NCI-H187 (cell line): Measurements from ENCODE around the gene DHCR7.

Source experiments
- DNase-seq, 2 experiments: peaks; one replicate each; lab custom pipeline; 2025; lab: John Stamatoyannopoulos, UW

DHCR7 gene

DNA sequence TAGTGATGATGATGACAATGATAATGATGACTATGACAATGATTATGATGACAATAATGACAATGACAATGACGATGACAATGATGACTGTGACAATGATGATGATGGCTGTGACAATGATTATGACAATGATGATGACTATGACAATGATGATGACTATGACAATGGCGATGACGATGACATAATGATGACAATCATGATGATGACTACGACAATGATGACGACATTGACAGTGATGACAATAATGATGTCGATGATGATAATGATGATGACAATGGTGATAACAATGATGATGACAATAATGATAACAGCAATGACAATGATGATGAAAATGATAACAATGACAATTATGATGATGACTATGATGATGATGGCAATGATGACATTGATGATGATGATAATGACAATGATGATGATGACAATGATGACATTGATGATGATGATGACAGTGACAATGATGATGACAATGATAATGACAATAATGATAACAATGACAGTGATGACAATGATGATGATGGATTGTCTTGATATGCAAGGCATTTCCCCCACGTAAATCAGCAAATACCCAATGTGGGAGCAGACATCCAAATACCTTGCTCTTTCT is 37.7 kb downstream of the DHCR7 start:
- DNase-seq = no peak

DNA sequence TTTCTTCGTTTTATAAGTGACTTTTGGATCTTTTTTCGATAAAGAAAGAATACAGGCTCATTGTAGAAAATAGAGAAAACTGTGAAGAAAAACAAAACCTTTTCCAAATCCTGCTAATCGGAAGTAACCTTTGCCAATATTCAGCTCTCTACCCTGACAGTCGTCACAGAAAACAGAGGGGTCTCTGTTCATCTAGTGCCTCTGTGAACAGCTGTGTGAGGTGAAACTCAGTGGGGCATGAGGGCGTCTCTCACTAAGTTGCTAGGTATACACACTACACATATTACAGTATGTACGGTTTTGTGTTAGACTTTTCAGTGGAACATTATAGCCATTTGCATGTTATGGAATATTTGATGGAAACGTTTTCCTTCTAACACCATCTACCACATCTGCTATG is 39.4 kb downstream of the DHCR7 start:
- DNase-seq = no peak

GRCh38 chr11:71407356-71407755 is 40.8 kb downstream of the DHCR7 start:
- no peak for DNase-seq

GRCh38 chr11:71406681-71407080 is 41.5 kb downstream of the DHCR7 start:
- DNase-seq = no peak

DNA sequence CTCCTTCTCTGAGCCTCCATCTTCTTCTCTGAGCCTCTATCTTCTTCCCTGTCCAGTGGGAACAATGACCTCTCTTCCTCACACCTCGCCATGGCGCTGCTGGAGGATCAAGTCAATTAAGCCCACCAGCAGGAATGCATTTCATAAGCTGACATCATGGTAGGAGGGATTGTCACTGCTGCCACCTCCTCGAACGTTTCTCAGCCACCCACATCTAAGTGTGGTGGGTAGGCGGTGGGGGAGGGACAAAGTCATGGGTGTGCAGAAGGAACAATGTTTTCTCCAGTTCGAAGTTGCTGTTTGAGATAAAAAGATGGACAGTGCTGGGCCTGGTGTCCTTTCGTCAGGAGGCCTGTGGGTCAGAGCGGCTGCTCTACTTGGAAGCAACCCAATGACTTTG is 44.0 kb downstream of the DHCR7 start:
- no peak for DNase-seq

DNA sequence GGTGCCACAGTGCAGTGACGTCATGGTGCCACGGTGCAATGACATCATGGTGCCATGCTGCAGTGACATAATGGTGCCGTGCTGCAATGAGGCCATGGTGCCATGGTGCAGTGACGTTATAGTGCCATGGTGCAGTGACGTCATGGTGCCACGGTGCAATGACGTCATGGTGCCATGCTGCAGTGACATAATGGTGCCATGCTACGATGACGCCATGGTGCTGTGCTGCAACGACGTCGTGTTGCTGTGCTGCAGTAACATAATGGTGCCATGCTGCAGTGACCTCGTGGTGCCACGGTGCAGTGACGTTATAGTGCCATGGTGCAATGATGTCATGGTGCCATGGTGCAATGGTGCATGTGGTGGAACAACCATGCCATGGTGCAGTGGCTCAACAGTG is 45.3 kb downstream of the DHCR7 start:
- DNase-seq = no peak

DNA sequence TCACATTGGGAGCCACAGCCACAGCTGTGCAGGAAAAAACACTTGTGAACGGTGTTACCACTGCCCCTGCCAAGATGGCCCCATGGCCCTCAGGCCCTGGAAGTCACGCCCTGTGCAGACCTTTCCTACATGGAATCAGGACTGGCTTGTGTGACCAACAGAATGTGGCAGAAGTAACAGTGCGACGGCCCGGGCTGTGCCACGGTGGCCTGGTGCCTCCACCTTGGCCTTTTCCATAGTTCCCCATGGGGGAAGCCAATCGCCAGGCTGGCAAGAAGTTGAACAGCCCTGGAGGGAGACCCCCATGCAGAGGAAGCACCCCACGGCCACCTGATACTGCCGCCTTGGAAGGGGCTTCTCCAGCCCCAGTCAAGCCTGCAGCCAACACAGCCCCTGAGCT is 48.0 kb downstream of the DHCR7 start:
- no peak for DNase-seq

- DNase-seq = no peak
Observed at GRCh38 chr11:71399341-71399740, 48.9 kb downstream of the DHCR7 start.

- DNase-seq = no peak
Observed at GRCh38 chr11:71397961-71398360, 50.2 kb downstream of the DHCR7 start.

DNA sequence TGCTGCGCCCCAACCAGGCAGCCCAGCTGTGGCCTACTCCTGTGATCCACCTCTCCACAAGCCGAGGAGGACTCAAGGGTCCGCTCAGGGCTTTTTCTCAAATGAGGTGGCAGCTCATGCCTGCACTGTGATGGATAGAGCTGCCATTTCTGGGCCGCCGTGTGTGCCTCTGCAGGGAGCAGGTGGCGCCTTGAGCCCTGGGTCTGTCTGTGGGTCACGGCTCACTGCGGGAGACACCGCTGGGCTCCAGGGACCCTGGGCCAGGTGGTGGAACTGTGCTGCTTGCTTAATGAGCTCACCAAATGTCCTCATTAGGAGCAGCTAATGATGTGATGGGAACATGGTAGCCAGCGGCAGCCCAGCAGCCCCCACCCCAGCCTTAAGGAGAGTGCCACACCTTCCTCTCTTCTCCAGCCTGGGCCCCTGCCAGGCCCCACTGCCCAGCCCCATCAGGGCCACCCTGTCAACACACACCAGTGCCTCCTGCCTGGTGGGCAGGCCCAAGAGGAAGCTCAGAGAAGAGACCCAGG is 50.8 kb downstream of the DHCR7 start:
- no peak for DNase-seq

DNA sequence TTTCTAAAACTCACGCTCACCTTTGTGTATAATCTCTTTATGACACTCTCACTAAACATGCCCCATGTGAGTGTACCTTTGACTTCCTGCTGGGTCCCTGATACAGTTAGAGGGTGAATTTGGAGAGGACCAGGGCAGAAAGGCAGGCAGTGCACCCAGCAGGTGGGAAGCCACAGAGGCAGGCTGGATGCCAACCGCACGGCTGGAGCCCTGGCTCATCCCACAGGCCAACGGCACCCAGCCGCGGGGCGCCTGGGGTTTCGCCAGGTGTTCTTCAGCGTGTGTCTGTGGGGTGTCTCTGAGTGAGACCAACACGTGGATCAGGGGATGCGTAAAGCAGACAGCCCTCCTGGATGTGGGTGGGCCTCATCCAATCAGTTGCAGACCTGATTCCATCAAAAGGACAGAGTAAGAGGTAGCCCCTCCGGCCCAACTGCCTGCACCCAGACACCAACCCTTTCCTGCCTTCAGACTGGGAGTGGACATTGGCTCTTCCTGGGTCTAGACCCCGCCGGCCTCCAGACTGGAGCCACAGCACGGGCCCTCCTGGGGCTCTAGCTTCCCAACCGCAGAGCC is 51.6 kb downstream of the DHCR7 start:
- DNase-seq = no peak

DNA sequence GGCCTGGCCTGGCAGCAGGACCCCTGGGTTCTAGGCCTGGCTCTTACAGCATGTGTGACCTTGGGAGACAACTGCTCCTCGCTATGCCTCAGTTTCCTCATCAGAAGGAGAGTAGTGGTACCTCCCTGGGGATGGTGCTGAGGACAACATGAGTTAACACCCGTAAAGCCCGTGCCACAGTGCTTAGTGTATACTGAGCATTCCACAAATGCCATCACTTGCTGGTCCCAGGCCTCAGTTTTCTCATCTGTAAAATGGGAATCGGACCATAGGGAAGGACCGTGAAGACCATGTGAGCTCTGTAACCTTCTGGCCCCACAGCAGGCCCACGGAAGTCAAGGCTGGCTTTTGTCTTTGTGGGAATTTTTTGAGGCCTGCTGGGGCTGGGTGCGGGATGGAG is 52.4 kb downstream of the DHCR7 start:
- no peak for DNase-seq

- no peak for DNase-seq
Observed at GRCh38 chr11:71395263-71395560, 53.0 kb downstream of the DHCR7 start.

GRCh38 chr11:71393283-71393682 is 54.9 kb downstream of the DHCR7 start:
- DNase-seq = no peak

DNA sequence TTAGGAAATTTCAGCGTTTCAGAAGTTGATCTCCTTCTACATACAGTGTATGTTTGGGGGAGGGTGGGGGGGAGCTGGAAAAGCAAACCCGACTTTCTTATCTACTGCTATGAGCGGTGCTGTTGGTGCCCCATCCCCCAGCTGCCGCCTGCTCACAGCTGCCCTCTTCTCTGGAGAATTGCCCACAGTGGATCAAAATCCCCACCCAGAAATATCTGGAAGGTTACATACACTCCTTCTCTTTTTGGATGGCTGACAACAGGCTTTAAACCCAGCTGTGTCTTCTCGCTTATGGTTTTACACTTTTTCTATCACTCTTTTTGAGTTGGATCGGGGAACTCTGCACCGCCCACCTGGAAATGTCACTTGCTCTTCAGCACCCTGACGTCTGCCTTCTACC is 56.4 kb downstream of the DHCR7 start:
- no peak for DNase-seq

GRCh38 chr11:71391352-71391751 is 56.8 kb downstream of the DHCR7 start:
- no peak for DNase-seq

- no peak for DNase-seq
Observed at GRCh38 chr11:71388637-71389235, 59.5 kb downstream of the DHCR7 start.

DNA sequence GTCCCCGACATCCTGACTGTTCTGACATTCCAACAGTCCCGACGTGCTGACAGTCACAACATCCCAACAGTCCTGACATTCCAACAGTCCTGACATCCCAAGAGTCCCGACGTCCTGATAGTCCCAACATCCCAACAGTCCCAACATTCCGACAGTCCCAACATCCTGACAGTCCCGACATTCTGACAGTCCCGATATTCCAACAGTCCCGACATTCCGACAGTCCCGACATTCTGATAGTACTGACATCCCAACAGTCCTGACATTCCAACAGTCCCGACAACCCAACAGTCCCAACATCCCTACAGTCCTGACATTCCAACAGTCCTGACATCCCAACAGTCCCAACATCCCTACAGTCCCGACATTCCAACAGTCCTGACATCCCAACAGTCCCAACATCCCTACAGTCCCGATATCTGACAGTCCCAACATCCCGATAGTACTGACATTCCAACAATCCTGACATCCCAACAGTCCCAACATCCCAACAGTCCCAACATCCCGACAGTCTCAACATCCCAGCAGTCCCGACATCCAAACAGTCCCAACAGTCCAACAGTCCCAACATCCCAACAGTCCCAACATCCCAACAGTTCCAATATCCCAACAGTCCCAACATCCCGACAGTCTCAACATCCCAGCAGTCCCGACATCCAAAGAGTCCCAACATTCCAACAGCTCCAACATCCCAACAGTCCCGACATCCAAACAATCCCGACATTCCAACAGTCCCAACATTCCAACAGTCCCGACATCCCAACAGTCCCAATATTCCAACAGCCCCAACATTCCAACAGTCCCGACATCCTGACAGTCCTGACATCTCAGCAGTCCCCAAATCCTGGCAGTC is 60.2 kb downstream of the DHCR7 start:
- DNase-seq = no peak

DNA sequence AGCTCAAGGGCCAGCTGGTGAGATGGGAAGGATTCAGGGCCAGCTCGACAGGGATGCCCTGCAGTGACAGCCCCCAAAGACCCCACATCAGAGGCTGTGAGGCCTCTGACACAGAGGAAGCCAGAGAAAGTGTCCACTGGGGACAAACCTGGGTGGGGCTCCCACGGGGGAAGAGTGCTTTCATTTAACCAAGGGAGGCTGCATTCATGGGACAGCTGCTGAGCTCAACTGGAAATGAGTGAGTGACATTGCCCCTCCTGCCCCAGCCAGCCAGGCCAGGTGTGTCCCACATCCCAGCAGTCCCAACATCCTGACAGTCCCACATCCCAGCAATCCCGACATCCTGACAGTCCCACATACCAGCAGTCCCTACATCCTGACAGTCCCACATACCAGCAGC is 61.0 kb downstream of the DHCR7 start:
- no peak for DNase-seq

DNA sequence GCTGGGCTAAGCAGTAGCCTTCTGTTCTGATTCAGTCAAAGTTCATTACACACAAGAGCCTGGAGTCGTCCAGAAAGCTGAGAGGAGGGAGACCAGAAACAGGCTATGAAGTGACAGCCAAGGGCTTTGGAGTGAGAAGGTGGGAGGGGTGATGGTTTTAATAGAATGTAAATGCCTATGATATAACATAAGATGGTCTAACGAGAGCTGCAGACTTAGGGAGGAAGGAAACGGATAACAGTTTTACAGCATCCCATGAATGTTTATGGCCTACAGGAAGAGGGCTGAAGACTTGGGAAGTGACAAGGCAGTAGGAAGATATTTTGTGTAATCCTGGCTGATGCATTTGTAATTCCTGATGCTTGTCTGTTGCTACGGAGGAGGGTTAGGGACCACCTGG is 62.0 kb downstream of the DHCR7 start:
- no peak for DNase-seq

DNA sequence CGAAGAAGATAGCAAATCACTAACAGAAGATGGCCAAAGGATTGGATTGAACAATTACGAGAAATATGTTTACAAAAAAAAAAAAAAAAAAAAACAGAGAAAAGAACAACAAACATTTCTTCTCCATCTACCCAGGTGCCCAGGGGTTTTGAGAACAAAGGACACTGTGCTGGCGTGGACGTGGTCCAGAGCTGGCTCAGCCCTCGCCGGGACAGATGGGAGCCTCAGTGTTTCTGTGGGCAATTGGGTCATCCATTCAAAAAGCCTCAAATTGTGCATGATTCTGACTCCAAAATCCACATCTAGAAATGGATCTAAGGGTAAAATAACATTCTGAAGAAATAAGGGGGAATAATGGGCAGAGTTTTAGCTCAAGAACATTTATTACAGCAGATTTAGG is 63.1 kb downstream of the DHCR7 start:
- DNase-seq = no peak

DNA sequence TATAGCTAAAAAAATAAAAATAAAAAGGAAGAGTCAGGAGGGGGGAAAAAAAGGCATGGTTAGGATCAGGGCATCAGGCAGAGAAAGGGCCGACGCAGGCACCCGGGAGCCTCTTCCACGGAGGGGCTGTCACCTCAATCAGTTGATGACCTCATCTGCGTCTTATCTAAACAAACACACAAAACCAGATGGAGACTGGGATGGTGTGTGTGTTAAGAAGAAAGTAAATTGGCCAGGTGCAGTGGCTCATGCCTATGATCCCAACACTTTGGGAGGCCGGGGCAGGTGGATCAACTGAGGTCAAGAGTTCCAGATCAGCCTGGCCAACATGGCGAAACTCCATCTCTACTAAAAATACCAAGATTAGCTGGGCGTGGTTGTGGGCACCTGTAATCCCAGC is 63.6 kb downstream of the DHCR7 start:
- no peak for DNase-seq
